HG02623 (cell line): ENCODE data around the gene INO80D.
"Not testable (repeated sequence)": the region's sequence is repeated elsewhere in the genome, so short reads cannot be mapped to it uniquely, and the experiment has no call there.

ENCODE experiments used
- ATAC-seq: cut with Tn5 transposase; IDR thresholded peaks from one replicate; pipeline ENCODE4 v1.9.1; 2021; ENCODE audit warnings: moderate library complexity; ENCODE audit not compliant: unreplicated experiment

Gene INO80D

GRCh38 chr2:205986334-205986733 lies 99.6 kb downstream of the INO80D start:
- not testable (repeated sequence) for ATAC-seq

DNA sequence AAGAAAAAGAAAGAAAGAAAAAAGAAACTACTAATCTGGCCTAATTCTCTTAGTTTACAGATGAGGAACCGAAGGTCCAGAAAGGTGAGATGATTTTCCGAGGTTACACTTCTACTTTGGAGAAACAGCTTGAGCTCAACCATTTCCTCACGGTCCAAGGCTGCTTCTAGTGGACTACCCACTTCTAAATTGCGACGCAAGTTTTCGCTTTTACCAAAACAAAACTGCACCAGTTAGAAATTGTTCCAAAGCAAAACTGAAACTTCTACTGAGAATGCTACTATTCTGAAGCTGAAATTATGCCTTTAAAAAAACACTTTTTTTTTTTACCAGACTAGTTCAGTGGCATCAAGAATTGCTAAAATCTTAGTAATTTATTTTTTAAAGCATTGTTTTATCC lies 101.6 kb downstream of the INO80D start:
- ATAC-seq, result no peak

DNA sequence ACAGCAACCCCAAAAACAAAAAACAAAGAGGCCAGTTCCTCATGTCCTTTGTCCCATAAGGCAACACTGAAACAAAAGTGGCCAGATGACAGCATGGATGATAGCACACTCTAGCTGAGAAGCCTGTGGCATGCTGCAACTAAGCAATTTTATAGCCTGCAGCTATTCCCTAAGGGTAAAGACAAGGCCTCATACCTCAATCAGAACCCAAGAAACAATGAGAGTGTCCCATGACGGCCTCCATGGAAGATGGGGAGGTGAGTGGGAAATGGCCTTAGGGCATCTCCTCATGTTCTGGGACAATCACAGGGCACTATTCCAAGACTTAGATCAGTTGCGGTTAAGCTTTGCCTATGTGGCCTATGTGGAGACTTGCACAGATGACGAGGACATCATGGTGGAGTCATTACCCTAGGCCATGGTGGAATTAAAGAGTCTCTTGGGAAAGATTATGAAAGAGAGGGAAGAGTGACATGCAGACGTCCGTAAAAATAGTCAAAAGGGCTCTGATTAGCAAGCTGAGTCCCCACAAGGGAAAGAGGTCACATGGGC lies 103.1 kb downstream of the INO80D start:
- ATAC-seq, result no peak

GRCh38 chr2:205978728-205979127 lies 107.2 kb downstream of the INO80D start:
- ATAC-seq, result not testable (repeated sequence)

GRCh38 chr2:205977699-205978098 lies 108.3 kb downstream of the INO80D start:
- ATAC-seq, result not testable (repeated sequence)

- not testable (repeated sequence) for ATAC-seq
These were observed 108.9 kb downstream of the INO80D start for GRCh38 chr2:205976934-205977659.

DNA sequence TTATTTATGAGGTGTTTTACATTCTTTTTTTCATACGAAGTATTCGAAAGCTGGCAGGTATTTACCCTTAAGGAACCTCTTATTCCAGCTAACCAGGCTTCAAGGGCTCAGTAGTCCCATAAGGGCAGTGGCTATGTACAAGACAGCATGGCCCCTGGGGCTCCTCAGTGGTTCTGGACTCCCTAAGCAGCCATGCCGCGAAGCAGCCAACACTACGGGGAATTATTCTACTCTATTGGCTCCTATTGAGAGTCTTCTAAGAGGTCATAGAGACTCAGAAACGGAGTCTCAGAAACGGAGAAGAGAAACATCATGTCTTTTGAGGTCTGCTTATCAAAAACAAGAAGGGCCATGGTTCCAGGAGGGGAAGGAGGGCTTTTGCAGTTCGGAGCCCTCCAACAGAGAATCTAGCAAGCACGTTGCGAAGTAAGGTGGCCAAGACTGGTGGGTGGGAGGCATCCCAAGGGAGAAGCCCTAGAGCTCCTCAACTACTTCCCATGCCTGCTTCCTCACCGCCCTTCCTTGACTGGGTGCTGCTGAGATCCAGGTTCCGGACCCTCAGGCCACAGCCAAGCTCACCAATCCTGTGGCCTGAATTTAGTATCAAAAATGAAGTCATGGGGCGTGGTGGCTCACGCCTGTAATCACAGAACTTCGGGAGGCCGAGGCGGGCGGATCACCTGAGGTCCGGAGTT lies 109.7 kb downstream of the INO80D start:
- ATAC-seq, result no peak

DNA sequence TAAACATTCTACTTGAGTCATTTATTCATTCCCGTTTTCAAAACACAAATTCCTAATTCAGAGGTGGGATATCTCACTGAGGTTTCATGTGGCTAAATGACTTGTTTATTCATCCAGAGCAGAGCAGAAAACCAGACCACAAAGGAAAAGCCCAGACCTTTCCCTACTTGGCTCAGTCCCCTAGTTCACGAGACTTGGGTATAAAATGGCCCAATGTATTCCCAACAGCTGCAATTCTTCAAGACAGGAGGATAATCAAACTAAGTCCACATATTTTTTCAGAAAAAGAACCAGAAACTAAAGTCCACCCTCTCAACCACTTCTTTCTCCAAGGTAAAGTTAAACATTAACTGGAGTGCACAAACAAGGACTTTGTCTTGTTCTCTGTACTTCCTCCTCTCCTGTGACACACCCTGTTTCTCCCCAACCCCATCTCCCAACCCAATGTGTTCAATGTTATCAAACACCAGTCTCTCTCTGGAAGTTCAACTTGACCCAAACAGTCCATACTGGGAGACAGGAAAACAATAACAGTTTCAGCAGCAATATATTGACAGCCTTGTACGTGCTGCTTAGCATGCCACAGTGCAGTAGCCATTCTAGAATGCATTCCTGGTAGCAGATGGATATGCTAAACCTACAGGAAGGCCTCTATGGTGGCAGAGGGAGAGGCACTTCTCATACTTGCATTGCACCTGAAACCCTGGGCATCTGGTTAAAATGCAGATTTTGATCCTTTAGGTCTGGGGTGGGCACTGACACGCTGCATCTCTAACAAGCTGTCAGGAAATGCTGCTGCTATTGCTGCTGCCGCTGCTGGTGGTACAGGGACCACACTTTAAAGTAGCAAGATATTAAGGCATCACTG lies 110.7 kb downstream of the INO80D start:
- no peak for ATAC-seq

- ATAC-seq, result no peak
These were observed 113.9 kb downstream of the INO80D start for GRCh38 chr2:205972113-205972512.

DNA sequence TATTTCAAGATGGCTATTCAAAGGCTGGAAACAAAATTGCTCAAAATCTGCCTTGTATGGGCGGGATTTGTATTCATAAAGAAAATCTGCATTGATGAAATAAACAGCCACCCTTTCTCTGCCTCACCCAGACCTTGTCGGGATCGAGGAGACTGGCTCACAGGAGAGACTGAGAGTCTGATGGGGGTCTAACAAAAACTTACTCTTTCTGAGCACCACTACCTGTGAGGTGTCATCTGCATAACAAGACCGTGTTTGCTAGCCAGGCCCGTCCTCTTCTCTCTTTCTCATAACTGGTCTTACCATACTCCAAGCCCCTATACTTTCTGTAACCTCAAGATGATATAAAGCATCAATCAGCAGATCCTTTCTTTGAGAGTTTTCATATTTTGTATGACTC lies 115.6 kb downstream of the INO80D start:
- ATAC-seq, result no peak

DNA sequence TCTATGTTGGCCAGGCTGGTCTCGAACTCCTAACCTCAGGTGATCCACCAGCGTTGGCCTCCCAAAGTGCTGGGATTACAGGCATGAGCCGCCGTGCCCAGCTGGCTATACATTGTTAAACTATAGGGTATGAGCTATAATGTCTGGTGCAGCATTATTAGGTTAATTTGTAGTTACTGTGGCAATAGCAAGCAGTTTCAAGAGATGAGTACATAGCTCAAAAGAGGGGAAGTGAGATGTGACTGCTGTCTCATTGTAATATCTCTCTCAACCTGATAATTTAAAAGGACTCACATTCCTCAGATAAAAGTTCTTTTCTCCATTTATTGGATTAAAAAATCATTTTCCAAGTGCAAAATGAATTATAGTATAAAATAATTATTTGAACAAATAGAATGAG lies 116.4 kb downstream of the INO80D start:
- ATAC-seq, result no peak

- no peak for ATAC-seq
These were observed 118.4 kb downstream of the INO80D start for GRCh38 chr2:205967391-205968075.

- ATAC-seq, result no peak
These were observed 120.3 kb downstream of the INO80D start for GRCh38 chr2:205965707-205966106.

DNA sequence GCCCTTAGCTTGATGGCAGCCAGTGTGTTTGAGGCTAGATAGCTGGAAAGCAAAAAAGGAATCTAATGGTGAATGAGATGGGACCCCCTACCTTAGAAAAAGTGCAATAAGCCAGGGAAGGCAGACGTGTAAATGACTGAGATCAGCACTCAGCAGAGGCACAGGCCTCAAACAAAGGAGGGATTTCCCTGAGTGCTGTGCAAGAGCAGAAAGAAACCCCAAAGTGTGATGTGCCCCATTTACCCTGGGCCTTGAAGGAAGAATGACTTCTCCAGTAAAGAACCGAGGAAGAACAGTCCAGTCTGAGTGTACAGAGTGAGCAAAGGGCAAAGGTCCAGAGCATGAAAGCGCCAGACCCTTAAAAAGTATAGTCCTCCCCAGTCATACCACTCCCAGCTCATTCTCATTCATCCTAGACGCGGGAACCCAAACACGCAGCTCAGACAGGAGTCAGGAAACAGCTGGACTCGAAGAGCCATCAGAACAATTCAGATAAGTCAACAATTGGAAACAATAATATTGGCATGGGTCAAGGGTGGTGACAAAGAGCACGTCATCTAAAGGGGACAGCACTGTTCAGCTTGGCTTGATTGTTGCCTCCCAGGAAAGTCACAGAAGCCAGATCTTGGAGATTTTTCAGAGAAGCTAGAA lies 121.7 kb downstream of the INO80D start:
- no peak for ATAC-seq

DNA sequence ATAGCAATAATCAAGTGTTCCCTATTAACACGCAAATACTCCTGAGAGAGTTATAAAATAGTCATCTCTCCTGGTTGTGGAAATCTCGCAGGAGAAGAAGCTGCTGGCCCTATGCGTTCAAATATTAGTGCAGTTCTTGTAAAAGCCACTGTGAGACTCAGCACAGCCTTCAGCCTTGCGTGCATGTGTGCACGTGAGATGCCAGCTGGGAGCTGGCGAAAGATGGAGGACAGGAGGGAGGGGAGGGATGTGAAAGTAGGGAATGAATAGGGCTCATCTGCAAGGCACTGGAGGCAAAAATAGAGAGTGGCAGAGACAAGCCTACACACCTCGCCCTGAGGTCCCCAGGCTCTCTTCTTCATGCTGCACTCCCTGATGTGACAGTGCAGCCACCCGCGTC lies 126.5 kb downstream of the INO80D start:
- ATAC-seq, result no peak

GRCh38 chr2:205957452-205958154 lies 128.4 kb downstream of the INO80D start:
- ATAC-seq, result no peak

DNA sequence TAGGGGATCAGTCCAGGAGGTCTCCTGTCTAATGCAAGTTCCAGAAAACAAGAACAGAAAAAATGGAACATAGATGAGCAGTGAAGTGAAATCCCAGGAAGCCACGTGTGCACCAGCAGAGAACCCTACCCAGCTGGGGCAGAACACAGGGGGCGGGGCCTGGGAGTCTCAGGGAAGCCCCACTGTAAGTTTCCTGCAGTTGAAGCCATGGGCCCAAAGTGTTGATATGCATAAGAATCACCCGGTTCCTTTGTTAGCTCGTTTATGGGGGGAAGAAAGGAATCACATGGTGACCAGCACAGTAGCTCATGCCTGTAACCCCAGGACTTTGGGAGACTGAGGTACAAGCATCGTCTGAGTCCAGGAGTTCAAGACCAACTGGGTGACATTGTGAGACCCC lies 131.3 kb downstream of the INO80D start:
- no peak for ATAC-seq

- no peak for ATAC-seq
These were observed 133.7 kb downstream of the INO80D start for GRCh38 chr2:205952282-205952681.

- ATAC-seq, result no peak
These were observed 137.1 kb downstream of the INO80D start for GRCh38 chr2:205948883-205949282.

GRCh38 chr2:205948496-205948837 lies 137.5 kb downstream of the INO80D start:
- no peak for ATAC-seq
